Amniotic epithelial cell (primary cell): ENCODE results near the gene CDH1.

ENCODE experiments used
- DNase-seq: peaks from one replicate; pipeline ENCODE4 v3.0.0-alpha.2; 2010; ENCODE audit warnings: low read depth

The CDH1 gene

DNA sequence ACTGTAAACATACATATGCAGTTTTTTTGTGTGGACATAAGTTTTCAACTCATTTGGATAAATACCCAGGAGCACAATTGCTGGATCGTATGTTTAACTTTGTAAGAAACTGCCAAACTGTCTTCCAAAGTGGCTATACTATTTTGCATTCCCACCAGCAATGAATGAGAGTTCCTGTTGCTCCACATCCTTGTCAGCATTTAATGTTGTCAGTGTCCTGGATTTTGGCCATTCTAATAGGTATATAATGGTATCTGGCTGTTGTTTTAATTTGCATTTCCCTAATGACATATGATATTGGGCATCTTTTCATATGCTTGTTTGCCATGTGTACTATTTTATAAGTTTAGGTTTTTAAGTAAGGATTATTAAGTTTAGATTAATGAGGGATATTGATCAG lies 120.4 kb downstream of the CDH1 start:
- no peak for DNase-seq

DNA sequence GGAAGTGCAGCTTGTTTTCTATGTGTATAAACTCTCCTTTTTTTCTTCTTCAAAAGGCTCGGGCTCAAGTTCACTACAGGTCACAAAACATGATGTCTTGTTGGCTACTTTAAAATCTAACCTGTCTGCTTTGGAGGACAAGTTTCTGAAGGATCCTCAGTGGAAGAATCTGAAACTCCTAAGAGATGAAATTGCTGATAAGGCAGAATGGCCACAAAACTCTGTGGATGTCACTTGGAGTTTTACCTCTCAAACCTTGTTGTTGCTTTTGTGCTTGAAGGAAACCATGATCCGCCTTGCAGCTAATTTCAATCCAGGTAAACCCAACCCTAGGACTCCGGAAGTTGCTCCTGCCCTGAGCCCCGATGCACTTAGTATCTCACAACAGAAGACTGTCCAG lies 122.7 kb downstream of the CDH1 start:
- DNase-seq: no peak

DNA sequence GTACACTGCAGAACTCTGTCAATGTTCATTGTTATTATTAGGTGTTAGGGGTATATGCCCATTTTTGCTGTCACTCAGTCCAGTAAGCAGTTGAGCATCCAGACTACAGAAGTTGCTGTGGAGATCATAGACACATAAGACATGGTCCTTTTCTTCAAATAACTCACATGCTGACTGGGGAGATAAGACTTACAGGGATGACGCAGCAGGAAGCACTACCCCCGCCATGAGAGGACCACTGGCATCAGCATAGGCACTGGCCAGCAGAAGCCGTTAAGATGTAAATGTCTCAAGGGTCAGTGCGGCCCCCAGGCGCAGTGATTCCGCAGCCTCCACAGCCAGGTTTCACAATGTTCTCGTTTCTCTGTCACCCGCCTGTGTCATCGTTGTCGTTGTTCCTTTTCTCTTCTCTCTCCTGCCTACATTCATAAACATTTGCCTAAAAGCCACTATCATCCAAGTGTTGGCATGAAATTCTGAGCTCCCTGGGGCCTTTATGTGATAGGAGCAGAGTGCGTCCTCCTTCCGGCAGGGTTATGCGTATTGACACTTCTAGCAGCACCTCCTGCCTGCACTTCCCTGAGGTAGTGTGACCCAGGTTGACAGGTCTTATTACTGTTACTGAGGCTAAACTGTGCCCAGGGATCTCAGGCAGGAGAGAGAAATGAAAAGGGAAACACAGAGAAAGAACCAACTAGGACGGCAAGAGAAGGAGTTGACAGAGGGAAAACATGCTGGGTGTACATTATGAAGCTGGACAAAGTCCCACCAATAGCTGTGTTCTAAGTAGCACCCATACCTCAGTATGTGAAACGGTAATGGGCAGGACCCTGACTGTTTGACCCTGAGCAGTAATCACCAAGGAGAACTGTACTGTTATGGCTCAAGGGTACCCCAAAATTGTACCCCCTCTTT lies 124.1 kb downstream of the CDH1 start:
- DNase-seq: peak; percentile 4

DNA sequence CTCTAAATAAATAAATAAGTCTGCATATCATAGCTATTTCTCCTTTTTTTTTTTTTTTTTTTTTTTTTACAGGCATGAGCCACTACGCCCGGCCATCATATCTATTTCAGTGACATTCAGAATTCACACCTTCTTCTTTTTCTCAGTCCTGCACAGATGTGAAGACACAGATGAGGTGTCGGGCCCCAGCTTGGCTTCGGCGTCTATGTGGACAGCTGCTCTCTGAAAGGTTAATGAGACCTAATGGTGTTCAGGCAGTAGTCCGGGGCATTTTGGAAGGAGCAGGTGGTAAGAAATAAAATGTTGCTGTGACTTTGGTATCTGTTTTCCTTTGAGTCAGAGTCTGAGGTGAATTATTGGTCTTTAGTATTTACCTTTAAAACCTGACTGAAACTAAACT lies 129.8 kb downstream of the CDH1 start:
- DNase-seq: no peak

DNA sequence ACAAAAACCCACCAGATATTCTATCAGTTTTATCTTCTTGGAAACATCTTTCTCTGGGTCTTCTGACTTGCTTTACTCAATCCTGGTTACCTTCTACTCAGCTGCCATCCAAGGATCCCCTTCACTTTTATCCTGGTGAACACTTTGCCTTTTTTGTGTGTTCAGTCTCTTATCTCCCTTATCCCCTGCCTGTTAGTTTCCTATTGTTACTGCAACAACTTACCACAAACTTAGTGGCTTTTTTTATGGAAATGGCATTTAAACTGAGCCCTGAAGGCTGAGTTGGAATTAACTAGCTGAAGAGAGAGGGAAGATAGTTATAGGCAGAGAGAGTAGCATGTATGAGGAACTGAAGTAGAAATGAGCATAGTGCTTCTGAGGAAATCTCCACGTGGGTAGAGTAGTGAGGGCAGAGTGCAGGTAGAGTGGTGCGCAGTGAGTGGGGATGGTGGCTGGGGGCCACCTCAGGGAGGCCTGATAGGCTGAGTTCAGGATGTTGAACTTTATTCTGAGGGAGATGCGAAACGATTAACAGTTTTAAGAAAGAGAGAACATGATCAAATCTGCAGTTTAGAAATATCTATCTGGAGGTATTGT lies 132.5 kb downstream of the CDH1 start:
- no peak for DNase-seq

DNA sequence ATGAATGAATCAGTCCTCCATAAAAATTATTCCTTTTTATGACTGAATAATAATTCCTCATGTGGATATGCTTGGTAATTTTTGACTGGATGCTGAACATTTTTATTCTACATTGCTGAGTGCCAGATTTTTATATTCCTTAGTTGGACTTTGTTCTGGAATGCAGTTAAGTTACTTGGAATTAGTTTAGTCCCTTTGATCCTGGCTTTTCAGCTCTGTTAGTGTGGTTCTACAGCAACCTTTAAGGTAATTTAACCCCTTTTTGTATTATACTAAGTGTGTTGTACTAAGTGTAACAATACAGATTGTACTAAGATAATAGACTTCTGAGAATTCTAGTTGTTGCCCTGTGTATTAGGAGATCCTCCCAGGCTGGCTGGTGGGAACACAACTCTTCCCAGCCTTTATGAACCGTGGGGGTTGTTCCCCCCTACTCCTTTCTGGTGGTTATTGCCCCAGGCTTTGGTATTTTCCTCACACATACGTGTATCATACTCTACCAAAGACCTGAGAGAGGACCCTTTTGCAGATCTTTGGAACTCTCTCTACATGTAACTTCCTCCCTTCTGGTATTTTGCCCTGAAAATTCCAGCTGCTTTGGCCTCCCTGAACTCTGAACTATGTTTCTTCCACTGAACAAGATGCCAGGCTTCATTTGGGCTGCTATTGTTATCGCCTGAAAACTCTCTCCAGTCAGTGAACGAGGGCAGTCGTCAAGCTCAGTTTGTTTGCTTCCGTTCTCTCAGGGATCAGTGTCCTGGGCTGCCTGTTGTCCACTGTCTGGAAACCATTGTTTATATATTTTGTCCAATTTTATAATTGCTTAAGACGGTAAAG lies 136.8 kb downstream of the CDH1 start:
- DNase-seq: no peak

DNA sequence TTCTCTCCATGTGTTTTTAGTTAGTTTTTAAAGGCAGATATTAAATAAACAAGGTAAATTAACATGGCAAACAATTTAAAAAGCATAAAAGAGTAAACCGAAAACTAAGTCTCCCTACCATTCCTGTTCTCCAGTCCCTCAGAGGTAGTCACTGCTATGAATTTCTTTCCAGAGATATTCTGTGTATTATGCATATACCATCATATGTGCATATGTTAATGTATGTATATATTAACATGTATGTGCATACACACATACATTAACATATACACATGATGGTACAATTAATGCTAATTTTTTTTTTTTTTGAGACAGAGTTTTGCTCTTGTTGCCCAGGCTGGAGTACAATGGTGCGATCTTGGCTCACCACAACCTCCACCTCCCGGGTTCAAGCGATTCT lies 138.8 kb downstream of the CDH1 start:
- no peak for DNase-seq

DNA sequence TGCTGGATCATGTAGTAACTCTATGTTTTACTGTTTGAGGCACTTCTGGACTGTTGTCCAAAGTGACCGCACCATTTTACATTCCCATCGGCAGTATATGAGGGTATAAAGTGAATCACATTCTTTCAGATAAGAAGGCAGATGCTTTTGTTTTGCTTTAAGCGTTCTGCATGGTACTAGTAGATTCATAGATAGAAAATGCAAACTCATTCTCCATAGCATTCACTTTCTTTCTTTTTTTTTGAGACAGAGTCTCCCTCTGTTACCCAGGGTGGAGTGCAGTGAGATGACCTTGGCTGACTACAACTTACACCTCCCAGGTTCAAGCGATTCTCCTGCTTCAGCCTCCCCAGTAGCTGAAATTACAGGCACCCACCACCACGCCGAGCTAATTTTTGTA lies 146.6 kb downstream of the CDH1 start:
- no peak for DNase-seq

DNA sequence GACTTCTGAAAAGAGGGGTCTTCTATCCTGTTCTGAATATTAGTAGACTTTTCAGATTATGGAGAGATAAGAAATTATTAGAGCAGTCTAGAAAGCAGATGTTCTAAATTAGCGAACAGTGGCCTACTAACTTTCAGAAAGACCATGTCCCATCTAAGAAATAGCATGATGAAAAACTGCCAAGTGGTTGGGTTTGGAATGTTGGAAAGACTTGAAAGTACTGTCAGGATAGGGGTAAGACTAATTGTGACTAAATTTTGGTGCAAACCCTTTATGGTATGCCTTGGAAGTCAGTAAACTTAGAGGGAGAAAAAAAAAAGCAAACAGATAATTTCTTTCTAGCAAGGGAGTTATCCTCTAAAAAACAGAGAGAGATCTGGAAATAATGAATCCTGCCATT lies 147.3 kb downstream of the CDH1 start:
- no peak for DNase-seq
